HTERT RPE-1 (cell line): ENCODE results near the gene TDRD12.
"Not testable (repeated sequence)": the region's sequence is repeated elsewhere in the genome, so short reads cannot be mapped to it uniquely, and the experiment has no call there.

Experiments
- in situ Hi-C: fragments of 300-500 bp; cut with MboI; formaldehyde crosslinking; loops from 4 replicates; pipeline ENCODE4 v1.14.3; 2020; ENCODE audit warnings: low sequenced_read_pairs

TDRD12 gene

DNA sequence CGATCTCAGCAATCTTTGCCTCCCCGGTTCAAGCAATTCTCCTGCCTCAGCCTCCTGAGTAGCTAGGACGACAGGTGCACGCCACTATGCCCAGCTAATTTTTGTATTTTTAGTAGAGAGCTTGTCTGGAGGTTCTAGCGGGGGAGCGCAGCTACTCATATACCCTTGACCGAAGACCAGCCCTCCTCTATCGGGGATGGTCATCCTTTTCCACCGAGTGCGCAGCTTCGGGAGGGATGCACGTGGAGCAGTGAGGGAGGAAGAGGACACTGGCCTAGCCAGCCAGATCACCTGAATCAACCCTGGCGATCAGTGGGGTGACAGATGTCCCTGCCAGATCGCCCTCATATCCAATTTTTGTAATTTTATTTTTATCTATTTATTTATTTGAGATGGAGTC lies 143.2 kb downstream of the TDRD12 start:
- in situ Hi-C loops: no loop called here

DNA sequence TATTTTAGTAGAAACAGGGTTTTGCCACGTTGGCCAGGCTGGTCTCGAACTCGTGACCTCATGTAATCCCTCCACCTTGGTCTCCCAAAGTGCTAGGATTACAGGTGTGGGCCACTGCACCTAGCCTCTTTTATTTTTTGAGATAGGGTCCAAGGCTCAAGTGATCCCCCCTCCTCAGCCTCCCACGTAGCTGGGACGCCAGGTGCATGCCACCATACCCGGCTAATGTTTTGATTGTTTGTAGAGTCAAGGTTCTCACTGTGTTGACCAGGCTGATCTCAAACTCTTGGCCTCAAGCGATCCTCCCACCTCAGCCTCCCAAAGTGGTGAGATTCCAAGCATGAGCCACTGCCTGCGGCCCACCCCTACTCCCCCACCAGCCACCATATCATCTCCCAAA lies 143.7 kb downstream of the TDRD12 start:
- in situ Hi-C loops: no loop called here

DNA sequence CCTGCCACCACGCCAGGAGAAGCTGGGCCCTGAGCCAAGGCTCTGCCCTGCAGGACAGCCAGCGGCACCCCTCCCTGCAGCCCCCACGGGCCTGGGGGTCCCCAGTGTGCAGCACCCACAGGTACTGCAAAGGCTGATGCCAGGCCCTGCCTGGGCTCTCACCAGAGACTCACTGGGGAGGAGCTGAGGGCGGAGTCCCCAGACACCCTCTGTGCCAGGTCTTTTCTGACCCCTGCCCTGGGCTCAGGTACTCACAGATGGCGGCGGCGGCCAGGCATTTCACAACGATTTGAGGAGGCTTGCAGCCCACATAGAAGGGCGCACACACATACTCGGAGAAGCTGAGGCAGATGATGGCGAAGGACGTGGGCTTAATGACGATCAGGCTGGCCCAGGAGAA lies 144.3 kb downstream of the TDRD12 start:
- in situ Hi-C loops: no loop called here

DNA sequence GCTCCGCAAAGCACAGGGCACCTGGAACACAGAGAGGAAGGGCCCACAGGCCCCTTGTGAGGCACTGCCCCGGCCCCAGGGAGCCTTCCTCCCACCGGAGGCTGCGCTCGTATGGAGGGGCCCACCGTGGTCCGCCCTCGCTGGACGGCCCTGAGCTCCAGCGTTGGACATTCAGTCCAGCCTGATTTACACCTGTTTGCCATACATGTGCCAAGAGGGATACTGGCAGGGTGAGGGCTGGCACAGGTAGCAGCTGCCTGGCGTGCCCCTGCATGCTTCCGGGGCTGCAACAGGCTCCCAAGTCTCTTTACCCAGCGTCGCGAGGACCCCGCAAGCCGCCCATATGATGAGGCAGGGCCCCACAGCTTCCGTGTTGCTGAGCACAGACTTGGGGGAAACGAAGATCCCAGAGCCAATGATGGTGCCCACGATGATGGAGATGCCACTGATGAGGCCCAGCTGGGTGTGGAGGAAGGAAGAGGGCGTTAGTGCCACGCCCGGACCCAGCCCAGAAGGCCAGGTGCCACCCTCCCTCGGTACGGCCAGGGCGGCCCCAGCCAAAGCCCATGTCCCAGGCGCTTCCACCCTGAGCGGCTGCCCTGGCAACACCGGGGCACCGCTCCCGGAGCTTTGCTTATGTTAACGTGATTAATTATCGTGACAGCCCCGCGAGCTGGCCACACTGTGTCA lies 144.9 kb downstream of the TDRD12 start:
- in situ Hi-C loops: no loop called here

DNA sequence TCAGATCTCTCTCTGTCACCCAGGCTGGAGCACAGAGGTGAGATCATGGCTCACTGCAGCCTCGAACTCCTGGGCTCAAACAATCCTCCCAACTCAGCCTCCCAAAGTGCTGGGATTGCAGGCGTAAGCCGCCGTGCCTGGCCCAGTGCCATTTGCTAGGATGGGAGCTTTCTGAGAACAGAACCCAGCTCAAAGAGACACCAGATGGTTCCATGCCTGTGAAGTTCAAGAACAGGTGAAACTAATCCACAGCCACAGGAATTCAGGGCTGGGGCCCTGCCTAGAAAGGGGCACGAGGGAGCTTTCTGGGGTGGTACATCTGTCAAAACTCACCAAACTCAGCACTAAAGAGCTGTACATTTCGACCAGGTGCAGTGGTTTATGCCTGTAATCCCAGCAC lies 145.8 kb downstream of the TDRD12 start:
- in situ Hi-C loops: no loop called here

DNA sequence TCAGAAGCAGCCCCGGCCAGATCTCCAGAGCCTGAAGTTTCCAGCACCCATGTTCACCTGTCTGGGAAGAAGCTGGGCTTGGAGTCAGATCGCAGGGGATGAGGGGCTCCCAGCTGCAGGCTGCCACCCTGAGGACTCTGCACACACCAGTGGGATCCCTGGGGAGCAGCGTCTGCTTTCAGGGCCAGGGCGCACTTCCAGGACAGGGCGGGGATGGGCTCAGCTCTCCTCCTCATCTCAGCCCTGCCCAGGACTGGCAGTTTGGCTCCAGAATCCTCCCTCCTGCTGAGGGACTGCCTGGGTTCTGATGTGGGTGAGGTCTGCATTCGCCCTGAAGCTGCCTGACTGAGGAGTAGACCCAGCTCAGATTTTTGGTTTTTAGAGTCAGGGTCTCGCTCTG lies 146.5 kb downstream of the TDRD12 start:
- in situ Hi-C loops: no loop called here

DNA sequence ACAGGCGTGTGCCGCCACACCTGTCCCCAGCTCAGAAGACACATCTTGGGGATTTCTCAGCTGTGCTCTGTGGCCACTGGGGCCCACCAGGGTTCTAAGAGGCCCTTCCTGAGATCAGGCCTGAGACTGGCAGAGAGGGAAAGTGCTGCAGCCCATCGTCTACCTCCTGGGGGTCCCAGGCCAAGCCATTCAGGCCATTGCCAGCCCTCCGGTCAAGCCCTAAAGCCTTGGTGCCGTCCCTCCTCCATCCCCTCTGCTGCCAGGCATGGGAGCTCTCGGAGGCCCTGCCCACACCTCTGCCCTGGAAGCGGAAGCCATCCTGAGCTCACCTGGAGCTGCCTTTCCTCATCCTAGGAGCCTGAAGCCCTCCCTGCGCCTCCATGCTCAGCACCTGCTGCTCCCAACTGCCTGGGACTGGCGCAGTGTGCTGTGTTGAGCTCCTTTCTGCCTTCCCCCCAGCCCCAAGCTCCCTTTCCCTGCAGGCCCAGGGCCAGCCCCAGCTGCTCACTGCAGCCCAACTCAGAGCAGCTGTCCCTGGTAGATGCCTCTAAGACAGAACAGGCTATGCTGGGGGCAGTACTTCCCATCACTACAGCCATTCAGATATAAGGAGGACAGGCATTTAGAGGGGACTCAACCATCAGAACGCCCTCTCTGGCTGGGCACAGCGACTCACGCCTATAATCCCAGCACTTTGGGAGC lies 147.1 kb downstream of the TDRD12 start:
- in situ Hi-C loops: no loop called here

DNA sequence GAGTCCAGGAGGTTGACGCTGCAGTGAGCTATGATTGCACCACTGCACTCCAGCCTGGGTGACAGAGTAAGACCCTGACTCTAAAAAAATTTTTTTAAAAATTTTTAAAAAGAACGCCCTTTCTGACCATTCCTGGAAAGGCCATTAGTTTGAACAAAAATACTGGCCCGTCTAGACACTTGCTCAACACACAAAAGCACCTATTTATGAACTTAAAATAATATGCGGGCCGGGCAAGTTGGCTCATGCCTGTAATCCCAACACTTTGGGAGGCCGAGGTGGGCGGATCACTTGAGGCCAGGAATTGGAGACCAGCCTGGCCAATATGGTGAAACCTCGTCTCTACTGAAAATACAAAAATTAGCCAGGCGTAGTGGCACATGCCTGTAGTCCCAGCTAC lies 147.9 kb downstream of the TDRD12 start:
- in situ Hi-C loops: not testable (repeated sequence)

DNA sequence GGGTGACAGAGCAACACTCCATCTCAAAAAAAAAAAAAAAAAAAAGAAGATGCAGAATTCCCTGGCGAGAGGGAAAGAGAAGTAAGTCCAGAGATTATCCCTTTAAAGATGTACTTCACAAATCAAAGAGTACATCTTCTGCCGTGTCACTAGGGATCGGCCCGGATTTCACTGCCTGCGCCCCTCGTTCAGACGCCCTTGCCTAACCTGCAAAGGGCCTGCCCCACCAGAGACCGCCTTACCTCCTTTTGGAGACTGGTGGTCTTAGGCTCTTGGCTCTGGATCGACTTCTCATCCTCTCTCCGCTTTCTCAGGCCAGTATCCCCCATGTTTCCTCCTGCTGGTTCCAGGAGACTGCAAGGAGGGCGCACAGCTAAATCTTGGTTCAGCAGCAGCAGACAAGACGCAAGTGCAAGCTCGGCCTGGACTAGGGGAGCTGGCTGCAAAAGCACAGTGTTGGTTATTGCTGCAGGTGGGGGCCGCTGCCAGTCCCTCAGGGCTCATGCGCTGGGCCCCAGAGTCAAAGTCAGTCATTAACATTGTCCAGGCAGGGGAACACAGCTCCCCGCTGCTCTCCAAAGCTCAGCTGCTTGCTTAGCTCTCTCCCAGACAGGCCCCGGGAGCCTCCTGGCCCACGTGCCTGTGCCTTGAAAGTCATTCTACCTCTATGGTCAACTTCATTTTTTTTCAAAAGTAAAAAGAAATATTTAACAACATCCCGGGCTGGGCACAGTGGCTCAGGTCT lies 148.8 kb downstream of the TDRD12 start:
- in situ Hi-C loops: no loop called here

DNA sequence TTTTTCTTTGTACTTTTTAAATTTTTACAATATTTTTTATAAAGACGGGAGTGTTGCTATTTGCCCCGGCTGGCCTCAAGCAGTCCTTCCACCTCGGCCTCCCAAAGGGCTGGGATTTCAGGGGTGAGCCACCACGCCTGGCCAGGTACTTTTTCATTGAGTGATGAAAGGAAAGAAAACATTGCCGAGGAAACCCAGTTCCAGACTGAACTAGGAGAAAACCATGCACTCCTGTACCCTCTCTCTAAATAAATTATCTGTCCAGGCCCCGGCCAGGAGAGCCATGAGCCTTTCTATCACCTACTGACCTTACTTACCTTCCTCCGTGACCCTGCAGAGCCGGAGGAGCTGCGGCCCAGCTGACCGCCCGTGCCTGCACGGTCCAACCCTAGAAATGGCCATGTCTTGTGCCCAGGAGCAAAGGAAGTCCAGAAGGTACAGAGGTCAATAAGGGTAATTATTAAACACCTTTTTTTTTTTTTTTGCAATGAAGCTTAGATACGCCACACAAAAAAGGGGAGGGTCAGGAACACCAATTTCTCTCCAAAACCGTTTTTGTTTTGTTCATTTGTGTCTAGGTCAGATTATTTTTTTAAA lies 149.9 kb downstream of the TDRD12 start, which contains the start of gene SLC7A9:
SLC7A9 (minus strand) TSS at position 399 of the 597 bp plus-strand sequence. CDS start 1,233 bp downstream, outside the sequence.
- in situ Hi-C loops: no loop called here

DNA sequence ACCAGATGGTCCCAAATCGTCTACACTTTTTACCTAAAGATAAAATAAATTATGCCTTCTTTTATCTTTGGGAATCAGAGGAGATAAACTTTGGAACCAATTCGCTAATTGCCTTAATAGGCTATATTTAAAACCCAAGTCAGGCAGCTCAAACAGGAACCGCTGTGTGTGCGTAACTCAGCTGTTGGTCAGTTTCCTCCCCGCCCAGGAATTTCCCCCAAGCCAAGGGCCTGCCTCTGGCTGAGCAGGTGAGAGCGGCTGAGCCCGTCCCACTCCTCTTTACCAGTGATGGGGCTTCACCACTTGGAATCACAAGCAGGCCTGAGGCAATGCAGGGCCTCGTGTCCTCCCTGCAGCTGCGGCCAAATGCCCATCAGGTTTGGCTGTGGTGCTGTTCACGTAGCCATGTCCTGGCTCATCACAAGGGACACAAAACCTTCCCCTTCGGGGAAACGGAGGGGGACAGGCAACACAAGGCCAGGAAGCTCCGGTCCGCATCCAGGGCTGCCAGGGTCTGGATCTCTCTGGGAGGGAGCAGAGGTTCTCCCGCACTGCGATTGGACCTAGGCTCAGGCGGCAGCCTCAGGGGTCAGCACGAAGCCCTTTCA lies 150.5 kb downstream of the TDRD12 start:
- in situ Hi-C loops: no loop called here

DNA sequence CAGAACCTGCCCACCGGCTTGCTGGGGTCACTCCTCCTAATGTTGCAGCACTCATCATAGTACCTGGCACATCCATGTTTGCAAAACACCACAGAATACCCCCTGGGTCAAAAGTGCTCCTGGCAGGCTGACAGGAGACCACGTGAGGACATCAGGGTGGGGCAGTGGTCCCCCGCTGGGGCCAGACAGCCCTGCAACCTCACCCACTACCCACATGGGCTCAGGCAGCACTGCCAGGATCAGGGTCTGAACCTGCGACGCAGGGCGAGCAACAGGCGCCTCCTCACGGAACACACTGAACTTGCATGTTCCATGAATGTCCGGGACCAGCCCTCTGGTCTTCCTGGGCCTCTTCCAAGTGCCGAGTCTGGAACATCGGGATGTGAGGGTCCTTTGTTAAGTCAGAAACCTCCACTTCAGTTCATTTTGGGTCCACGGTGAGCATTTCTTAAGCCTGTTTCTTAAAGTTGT lies 151.4 kb downstream of the TDRD12 start:
- in situ Hi-C loops: no loop called here

DNA sequence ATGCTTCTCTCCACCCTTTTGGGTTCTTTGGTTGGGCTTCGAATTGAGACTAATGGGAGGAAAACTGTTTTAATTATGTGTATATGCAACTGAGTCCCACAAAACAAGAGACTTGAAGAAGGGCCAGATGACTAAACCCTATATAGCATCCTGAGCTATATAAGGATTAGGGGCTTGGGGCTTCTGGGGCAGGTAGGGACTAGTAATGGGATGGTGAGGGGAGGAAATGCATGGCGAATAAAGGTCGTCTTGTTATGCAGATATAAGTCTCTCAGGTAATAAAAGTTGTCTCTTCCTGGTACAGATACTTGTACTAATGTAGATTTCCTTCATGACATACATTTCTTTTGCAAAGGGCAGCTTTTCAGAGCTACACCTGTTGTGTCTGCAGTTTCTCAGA lies 152.8 kb downstream of the TDRD12 start:
- in situ Hi-C loops: no loop called here

DNA sequence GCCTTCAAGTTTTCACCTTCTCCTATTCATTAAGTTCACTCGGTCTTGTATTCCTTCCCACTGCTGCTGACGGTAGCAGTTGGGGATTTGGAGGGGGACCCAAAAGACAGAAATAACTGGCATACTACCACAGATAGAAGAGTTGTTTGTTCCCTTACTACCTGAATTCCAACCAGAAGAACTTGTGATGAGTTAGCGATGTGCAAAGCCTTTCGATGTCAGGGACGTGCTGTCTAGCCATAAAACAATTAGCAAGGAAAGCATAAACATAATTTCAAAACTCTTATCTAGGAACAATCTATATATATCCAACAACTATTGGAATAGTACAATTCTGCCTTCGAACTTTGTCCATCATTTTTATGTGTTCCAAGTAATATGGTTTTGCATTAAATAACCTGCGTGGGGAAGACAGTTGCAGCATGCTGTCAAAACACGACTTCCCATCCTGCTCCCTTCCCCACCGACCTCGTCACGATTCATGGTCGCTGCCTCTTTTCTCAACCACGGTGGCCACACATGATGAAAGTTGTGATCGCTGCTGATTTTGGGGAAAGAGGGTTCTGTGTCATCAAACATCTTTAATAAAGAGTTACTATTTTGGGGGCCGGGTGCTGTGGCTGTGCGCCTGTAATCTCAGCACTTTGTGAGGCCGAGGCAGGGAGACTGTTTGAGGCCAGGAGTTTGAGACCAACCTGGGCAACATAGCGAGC lies 153.8 kb downstream of the TDRD12 start:
- in situ Hi-C loops: no loop called here

DNA sequence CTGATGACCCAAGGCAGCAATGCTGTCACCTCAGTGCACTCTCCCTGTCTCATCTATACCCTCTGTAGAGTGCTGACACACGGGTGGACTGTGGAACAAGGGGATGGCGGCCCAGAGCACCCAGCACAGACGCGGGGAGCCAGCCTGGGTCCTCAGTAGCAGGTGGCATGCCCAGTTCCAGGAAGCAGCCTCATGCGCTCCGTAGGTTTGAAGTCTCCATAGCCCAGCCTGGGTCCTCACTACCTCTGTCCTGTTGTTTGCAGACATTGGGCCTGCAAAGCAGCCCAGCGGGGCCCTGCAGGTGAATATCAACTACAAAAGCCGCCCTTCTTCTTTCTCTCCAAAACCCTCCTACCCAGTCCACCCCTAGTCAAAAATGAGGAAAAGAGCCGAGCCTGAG lies 155.0 kb downstream of the TDRD12 start:
- in situ Hi-C loops: no loop called here

DNA sequence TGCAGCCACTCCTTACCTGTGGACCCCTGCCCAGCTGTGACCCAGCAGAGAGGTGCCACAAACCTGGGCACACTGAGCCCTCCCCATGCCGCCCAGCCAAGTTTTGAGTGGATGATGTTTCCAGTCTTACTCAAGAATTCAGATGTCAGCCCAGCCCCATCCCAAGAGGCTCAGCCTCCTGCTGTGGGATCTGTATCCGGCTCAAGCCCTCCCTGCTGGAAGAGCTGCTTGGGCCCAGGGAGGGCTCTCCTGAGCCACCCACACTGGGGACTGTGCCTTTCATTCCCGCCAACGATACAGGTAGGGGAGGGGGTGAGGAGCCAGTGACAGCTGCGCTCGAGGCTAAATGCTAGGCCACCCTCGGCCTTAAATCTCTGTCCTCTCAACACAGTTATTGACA lies 155.9 kb downstream of the TDRD12 start:
- in situ Hi-C loops: no loop called here

DNA sequence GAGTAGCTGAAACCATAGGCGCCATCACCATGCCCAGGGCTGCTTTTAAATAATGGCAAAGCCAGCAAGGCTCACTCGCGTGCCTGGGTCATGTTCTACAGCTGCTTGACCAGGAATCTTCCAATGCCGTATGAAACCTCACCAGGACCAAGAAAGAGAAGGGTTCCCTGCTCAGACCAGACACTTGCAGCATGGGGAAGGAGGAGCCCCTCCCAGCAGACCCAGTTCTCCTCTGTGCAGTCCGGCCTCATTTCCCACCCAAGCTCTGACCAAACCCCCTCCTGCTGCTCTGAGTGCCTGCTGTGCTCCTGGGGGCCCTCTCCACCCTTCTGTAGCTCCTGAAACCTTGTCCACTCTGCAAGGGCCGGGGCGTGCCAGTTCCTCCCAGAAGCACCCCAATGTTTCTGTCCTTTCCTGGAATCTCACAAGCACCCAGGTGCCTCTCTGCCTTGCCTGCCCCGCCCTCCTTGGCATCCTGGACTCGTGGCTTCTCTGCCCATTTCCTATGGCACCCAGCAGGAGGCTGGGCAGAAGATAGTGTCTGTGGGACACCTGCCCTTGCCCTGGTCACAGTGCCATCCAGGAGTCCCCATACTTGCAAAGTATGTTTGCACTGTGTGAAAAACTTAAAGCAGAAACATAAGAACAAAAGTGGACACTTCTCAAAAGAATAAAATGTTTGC lies 156.8 kb downstream of the TDRD12 start:
- in situ Hi-C loops: no loop called here

DNA sequence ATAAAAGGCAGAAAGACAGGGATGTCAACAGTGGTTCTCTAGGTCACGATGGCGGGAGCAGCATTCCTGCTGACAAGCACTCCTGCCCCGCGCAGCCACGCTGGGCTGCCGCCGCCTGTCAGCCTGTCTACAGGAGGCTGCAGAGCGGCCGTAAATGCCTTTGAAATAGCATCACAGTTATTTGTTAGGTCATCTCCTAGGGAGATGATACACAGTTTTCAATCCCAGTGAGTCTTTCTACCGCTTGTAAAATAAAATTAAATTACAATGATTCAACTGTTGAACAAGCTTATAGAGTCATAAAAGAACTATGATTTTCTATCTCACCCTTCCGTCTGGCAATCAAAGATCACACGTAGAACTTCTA lies 157.3 kb downstream of the TDRD12 start:
- in situ Hi-C loops: no loop called here
